Measurements from ENCODE around the gene TRIO. TPM values are rescaled to one million over a fixed set of nuclear protein-coding genes. Genes with fewer than 3 reads are reported as not detected.

The TRIO gene
- total RNA-seq, 2 experiments from 2014 or later, result 4.1 to 6.5 TPM

DNA sequence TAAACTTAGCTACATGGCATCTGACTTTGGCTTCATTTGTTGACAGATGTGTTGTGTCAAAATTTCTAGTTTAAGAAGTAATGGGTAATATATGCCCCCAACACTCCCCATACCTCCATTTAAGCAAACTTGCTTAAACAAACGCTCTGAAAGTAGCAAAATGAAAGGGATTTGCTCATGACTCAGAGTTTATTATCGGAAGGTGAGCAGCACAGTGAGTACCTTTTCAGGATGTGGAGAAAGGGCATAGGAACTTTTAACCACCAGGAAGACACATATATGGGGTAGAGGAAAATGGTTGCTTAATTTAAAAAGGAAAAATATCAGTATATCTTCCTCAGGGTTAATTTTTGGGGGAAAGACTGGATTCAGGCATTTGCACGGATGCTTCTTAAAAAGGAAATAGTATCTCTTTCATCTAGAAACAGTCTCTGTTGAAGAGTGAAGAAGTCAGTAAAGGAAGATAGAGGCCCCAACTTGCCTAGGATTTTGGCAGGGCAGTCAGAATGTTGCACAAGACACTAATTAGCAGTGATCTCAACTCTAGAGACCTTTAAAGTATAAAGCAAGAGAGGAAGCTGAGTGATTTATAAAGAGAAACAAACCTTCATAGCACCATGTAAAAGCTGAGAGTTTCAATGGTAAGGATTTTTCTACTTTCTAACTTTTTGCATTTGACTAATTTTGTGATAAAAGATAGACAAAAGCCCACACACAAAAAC is 155.1 kb downstream of the TRIO start:
- ChIA-PET POLR2A (no interaction called here), CTCF (interaction anchor here (0.6 kb wide), 1 partner anchor 569 kb away, joined by 3 read pairs; no protein-coding TSS in a partner anchor)
- H3K27ac ChIP-seq (ENCODE audit: low read depth in 1 of 2, low read length in 2 of 2), result no peak overlapping the region
- H3K9me3 ChIP-seq (ENCODE audit: control insufficient read depth in 1 of 2, insufficient read depth in 1 of 2, low read length in 2 of 2), result no peaks in the 10 kb centered on the region
- H3K27me3 ChIP-seq (ENCODE audit: control insufficient read depth in 1 of 2, insufficient read depth in 2 of 2, low read length in 2 of 2), result no peaks in the 10 kb centered on the region
- no peaks in the 10 kb centered on the region for H3K36me3 ChIP-seq (ENCODE audit: insufficient read depth, low read length)
- ATAC-seq (ENCODE audit: poor library complexity), result no peak
- no peak overlapping the region for H3K4me3 ChIP-seq (ENCODE audit: low read length)
- Mint-ChIP-seq H3K9me3 (no peaks in the 10 kb centered on the region), H3K36me3 (ENCODE audit: low read depth) (no peaks in the 10 kb centered on the region), H3K27me3 (no peaks in the 10 kb centered on the region), H3K4me3 (no peak overlapping the region), H3K27ac (no peak overlapping the region), H3K4me1 (ENCODE audit: low read depth) (no peaks in the 10 kb centered on the region)
- no peak for TF ChIP-seq CTCF (IDR thresholded peaks at IDR 0.05)
- intact Hi-C loops (cut with DNase I, micrococcal nuclease), result no loop called here
- H3K4me1 ChIP-seq (ENCODE audit: insufficient read depth, low read length), result no peaks in the 10 kb centered on the region
- DNase-seq, result no peak

DNA sequence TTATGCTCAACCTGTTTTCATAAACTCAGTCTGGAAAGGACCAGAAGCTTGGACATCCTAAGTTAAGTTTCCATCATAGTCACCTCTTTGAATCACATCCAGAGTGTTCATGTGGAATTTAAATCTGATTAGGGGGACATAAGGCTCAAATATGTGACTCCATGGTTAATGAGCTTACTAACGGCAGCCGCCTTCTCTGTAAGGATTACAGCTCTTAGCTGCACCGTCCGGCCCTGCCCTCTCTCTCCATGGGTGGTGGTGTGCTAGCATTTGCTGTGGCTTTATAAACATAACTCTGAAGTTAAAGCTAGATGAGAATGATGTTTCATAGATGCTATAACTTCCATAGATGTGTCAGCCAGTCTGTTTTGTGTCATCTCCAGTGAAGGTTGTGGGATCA is 156.5 kb downstream of the TRIO start:
- Histone ChIP-seq H3K4me3 (ENCODE audit: low read length) (no peak overlapping the region), H3K27ac (ENCODE audit: low read depth in 1 of 2, low read length in 2 of 2) (no peak overlapping the region), H3K4me1 (ENCODE audit: insufficient read depth, low read length) (no peaks in the 10 kb centered on the region), H3K36me3 (ENCODE audit: insufficient read depth, low read length) (no peaks in the 10 kb centered on the region), H3K9me3 (ENCODE audit: control insufficient read depth in 1 of 2, insufficient read depth in 1 of 2, low read length in 2 of 2) (no peaks in the 10 kb centered on the region), H3K27me3 (ENCODE audit: control insufficient read depth in 1 of 2, insufficient read depth in 2 of 2, low read length in 2 of 2) (no peaks in the 10 kb centered on the region)
- H3K4me3 Mint-ChIP-seq, result no peak overlapping the region
- H3K36me3 Mint-ChIP-seq (ENCODE audit: low read depth), result no peaks in the 10 kb centered on the region
- no peaks in the 10 kb centered on the region for H3K4me1 Mint-ChIP-seq (ENCODE audit: low read depth)
- intact Hi-C loops (cut with DNase I, micrococcal nuclease), result no loop called here
- no peak for TF ChIP-seq CTCF (IDR thresholded peaks at IDR 0.05)
- ATAC-seq (ENCODE audit: poor library complexity) (no peak), DNase-seq (no peak)
- ChIA-PET POLR2A (no interaction called here), CTCF (no interaction called here)
- no peak overlapping the region for H3K27ac Mint-ChIP-seq
- H3K27me3 Mint-ChIP-seq, result no peaks in the 10 kb centered on the region
- no peaks in the 10 kb centered on the region for H3K9me3 Mint-ChIP-seq

DNA sequence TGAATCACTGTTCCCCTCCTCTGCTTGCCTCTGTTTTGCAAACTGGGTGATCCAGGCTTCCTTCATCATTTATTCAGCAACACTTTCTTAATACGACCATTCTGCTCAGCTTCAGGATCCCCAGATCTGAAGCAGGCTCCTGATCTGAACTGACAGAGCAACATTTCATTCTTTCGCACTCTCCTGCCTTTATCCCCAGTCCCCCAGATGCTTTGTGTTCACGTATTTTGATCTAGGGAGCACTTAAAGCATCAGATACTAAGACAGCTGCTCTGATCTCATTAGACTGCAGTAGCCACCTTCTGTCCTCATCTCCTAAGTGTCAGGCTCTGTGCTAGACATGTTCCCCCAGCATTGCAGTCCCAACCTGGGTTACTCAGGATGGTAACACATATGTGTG is 158.0 kb downstream of the TRIO start:
- Histone ChIP-seq H3K9me3 (ENCODE audit: control insufficient read depth in 1 of 2, insufficient read depth in 1 of 2, low read length in 2 of 2) (no peaks in the 10 kb centered on the region), H3K27ac (ENCODE audit: low read depth in 1 of 2, low read length in 2 of 2) (no peak overlapping the region), H3K27me3 (ENCODE audit: control insufficient read depth in 1 of 2, insufficient read depth in 2 of 2, low read length in 2 of 2) (no peaks in the 10 kb centered on the region), H3K4me3 (ENCODE audit: low read length) (no peak overlapping the region), H3K36me3 (ENCODE audit: insufficient read depth, low read length) (no peaks in the 10 kb centered on the region), H3K4me1 (ENCODE audit: insufficient read depth, low read length) (no peaks in the 10 kb centered on the region)
- Mint-ChIP-seq H3K4me1 (ENCODE audit: low read depth) (no peaks in the 10 kb centered on the region), H3K27me3 (no peaks in the 10 kb centered on the region), H3K27ac (no peak overlapping the region), H3K4me3 (no peak overlapping the region), H3K9me3 (no peaks in the 10 kb centered on the region), H3K36me3 (ENCODE audit: low read depth) (no peaks in the 10 kb centered on the region)
- DNase-seq (no peak), ATAC-seq (ENCODE audit: poor library complexity) (no peak)
- intact Hi-C loops (cut with DNase I, micrococcal nuclease), result no loop called here
- TF ChIP-seq CTCF (IDR thresholded peaks at IDR 0.05), result no peak
- ChIA-PET CTCF (no interaction called here), POLR2A (no interaction called here)
